ENCODE measurements around the gene NOP14.

GRCh38 chr4:2898001-2898400 lies 65.2 kb downstream of the NOP14 start:
- TF ChIP-seq, protein P1, sequence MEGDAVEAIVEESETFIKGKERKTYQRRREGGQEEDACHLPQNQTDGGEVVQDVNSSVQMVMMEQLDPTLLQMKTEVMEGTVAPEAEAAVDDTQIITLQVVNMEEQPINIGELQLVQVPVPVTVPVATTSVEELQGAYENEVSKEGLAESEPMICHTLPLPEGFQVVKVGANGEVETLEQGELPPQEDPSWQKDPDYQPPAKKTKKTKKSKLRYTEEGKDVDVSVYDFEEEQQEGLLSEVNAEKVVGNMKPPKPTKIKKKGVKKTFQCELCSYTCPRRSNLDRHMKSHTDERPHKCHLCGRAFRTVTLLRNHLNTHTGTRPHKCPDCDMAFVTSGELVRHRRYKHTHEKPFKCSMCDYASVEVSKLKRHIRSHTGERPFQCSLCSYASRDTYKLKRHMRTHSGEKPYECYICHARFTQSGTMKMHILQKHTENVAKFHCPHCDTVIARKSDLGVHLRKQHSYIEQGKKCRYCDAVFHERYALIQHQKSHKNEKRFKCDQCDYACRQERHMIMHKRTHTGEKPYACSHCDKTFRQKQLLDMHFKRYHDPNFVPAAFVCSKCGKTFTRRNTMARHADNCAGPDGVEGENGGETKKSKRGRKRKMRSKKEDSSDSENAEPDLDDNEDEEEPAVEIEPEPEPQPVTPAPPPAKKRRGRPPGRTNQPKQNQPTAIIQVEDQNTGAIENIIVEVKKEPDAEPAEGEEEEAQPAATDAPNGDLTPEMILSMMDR (IDR thresholded peaks at IDR 0.05) = no peak
- TF ChIP-seq ZFX (IDR thresholded peaks at IDR 0.05; ENCODE audit: borderline replicate concordance) = no peak

Data from 22Rv1 (cell line).